Anterior cingulate cortex (tissue), 58 donors: ENCODE data around the gene COL12A1.

Experiments
- DNase-seq, 58 donors: peaks; one replicate each; lab custom pipeline; 2025; lab: John Stamatoyannopoulos, UW

The COL12A1 gene

DNA sequence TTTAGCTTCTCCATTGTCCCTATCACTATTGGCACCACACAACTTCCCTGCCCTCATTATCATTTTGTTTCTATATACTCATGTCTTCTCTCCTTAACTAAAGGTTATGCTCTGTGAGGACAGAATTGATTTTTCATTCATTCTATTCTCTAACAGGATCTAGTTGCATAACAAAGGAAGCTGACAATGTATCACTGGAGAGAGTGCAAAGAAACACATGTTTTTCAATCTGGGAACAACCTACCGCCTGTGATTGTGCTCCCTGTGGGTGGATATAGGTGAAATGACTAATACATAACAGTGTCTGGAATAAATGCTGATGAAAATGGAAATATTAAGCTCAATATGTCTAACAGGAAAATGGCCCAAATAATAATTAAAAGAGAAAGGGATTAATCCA is 56.6 kb downstream of the COL12A1 start:
- DNase-seq: no peak

DNA sequence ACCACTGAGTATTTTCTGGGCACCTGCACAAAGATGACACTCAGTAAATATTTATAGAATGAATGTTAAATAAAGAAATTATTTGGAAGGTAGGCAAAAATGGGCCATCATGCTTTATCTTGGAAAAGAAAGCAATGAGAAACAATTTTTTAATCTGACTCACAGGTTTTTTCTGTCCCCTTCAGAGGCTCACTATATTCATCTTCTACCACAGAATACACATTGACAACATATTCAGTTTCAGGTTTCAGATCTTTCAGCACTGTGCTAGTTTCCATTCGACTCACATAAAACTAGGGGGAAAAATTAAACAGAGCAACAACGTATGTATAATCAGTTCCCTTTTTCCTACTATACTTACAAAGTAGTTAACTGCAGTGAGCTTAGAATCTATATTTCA is 58.3 kb downstream of the COL12A1 start:
- no peak for DNase-seq

DNA sequence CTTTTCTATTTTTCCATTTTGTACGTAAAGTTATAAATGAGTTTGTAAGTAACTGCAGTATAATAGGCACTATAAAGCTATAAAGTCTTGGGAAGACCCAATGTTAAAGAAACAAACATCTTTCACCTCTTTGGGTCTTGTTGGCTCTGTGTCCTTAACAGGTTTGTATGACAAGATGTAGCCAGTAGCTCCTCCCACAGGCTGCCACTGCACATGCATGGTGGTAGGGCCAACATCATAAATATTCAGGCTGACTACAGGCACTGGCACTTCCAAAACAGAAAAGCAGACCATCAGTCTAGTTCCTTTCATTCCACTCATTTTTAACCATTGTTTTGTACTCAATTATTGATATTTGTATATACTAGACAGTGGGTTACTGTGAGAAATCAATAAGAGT is 59.9 kb downstream of the COL12A1 start:
- no peak for DNase-seq

DNA sequence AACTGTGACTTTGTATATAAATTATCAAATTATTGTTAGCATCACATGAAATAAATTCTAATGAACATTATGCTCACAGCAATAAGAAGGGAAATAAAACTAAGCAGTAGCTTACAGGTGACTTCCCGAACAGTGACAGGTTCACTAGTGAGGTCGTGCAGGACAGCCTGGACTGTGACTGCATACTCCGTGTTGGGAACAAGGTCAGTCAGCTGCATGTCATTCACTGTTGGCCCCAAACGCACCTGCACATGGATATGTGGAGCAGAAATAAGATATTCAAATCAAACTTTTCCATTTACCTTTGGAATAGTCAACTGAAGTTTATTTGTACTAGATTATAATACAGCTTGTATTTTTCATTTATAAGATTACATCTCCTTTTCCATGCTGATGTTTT is 60.6 kb downstream of the COL12A1 start:
- no peak for DNase-seq

DNA sequence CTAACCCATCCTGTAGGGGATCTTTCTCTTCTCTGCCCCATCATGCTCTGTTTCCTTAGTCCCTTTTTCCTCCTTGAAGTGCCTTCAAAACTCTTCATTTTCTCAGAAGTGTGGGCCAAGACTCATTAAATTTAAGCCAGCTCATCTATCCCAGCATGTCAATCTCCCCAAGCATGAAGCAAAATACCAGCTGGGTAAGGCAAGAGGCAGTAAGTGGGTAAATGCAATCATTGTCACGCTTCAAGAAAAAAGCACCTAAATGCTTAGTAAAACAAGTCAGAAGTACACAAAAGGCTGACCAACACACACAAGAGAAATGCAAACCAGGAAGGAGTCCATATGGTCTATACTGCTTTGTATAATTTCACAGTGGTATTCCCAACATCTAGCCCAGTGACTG is 61.5 kb downstream of the COL12A1 start:
- no peak for DNase-seq

DNA sequence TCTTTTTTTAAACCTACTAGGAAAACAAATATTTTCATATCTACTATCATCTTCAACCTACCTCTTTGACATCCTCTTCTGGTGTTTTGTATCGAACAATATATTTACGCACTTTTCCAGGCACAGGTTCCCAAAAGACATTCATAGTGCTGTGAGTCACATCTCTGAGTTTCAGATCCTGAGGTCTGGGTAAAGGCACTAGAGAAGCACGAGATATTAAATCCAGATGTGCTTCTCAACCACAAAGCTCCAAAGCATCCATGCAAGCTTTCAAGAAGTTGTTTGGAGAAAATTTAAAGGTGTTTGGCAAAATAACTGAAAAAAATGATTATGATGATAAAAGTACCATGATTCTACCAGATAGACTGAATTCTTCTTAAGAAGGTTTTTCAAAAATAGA is 62.7 kb downstream of the COL12A1 start:
- DNase-seq: no peak

DNA sequence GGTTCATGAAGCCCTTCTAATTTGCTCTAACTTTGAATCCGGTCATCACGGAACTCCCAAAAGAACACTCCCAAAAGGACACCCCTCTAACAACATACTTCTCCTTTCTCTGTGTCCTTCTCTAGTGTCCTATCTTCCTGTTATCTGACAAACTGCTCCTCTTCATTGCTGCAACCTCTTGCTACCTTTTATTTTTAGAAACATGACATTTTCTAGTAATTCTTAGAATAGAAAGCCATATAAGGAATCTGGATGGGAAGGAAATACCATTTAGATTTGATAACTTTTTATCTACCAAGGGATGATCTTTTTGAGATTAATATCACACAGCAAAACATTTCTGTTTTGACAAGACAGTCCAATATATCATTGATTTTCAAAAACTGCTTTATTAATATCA is 63.1 kb downstream of the COL12A1 start:
- no peak for DNase-seq

DNA sequence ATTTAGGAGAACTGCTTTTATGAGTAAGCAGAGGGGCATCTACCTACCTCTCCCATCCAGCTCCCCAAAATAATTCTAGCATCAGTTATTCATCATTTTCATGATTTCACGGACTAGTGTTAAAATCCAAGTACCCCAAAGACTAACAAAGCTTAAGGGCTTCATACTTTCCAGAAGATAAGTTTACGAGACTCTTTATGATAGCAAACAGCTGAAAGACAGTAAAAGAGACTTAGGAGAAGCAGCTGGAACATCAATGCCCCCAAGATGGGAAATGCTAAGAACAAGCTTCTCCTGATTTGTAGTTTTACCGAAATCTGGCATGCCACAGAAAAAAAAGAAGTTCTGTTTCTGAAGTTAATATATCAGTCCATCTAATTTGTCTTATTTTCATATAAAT is 70.0 kb downstream of the COL12A1 start:
- no peak for DNase-seq

DNA sequence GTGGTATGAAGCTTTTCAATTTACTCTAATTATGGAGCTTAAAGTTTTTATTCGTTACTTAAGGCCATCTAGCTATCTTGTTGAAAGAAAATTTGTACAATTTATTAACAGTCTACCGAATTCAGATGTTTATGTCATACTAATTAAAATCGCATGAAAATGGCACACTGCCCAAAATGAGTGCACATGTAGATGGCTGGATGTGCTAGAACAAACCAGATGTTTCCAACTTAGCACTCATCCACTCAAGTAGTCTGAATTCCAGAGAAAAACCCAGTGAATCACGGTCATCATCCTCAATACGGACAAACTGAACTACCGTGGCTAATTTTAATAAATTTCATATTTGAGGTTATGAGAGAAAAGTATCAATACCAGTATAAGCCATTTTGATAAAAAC is 70.4 kb downstream of the COL12A1 start:
- no peak for DNase-seq

DNA sequence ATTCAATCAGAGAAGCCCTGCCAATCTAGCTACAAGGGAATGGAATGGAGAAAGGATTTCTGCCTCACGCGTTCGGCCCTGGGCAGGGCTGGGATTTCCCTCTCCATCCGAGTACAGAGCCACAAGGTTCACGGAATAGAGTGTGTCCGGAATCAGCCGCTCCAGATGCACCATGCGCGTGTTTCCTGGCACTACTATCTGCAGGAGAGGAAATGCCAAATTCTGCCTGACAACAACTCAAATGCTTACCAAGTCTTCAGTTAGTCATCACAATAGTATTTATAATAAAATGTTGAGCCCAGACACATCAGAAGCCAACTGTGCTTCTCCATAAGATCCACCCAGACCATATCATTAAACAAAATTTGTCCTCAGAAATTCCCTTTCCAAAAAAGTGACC is 75.1 kb downstream of the COL12A1 start:
- DNase-seq: no peak

DNA sequence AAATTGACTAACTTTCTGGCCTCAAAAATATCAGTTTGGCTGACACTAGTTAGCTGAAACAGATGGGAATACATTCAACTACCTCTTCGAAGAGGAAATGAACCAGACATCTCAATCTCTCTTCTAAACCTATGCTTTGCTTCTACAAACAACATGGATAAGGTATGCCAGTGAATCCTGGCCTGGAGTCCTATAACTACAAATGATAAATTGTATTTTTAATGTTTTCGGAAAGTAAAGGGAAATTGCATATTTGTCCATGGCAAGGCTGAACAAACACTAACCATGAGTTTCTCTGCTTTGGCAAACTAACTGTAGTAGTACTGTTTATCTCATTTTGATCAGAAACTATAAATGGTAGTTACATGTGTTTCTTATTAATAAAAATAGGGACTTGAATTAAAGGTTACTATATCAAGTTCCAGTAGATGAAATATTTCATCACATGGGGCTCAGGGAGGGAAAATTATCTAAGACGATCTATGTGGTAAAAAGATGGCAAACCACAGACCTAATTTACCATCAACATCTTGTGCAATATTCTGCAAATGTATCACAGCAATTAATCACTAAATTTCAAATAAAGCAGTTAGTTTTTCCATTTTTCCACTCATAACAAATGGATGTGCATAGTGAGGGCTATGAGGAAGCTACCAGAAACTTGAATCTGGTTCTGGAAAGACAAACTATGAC is 76.8 kb downstream of the COL12A1 start:
- no peak for DNase-seq

DNA sequence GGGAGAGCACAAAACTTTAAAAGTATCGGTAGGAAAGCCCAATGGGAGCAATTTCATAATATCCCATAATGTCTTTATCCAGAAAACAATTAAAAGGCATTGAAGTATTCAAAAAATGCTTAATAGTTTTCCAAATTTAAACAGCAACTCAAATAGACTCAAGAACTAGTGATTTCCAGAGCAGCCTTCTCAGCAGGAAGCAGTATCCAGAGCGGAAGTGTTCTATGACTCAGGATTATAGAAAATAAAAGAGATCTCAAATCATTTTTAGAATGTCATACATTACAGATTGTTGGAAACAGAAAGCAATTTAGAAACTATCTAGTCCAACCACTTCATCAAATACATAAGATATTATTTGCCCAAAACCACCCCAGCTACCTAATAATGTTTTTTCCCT is 79.3 kb downstream of the COL12A1 start:
- DNase-seq: no peak

DNA sequence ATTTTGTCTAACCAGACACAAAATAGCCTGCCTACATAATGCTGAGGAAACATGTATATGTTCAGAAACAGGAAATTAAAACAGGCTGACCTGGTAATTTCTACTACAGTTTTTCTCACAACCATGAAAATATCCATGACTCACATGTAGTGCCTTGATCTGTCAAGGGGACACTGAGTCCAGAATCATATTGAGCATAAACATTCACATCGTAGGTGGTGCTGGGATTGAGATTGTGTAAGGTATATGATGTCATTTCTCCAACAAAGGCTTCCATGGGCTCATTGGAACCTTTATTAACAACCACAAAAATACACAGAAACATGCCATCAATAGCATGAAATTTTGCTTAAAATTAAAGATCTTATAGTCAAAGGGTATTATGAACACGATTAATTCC is 80.9 kb downstream of the COL12A1 start:
- DNase-seq: no peak

DNA sequence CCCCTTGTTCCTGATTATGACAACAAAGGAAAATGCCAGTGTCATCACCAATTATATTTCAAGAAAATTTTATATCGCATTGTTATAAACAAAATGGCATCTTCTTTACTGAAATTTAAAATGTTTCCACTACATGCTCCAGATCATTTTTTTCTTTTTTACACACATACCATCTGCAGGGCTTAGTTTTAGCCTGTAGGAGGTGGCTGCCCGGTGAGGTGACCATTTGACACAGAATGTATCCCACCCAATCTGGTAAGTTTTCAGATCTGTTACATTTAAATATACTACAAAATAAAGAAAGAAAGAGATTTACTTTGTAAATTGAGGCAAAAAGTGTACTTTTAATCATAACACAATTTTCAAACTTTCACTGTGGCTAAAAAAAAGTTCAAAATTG is 81.8 kb downstream of the COL12A1 start:
- no peak for DNase-seq

DNA sequence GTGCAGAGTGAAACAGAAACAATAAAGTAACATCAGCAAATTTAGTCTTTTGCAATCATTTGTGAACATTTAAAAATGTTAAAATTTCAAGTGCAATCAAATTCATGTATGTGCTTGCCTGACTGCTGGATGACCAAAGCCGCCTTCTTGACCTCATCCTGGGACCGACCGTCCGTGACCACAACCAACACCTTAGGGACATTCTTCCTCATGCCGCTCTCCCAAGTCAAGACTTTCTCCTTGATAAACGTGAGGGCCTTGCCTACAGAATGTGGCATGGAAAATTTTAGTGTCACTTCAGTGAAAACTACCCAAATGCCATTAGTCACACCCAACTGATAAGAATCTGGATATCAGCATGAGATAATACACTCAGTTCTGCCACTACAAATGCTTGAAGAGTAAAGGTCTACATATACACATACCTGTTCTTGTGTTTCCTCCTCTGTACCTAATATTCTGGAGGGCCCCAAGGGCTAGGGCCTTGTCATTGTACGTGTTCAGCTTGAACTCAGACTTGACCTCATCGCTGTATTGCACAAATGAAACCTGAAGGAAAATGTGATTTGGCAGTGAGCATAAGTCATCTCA is 86.8 kb downstream of the COL12A1 start:
- DNase-seq: no peak

DNA sequence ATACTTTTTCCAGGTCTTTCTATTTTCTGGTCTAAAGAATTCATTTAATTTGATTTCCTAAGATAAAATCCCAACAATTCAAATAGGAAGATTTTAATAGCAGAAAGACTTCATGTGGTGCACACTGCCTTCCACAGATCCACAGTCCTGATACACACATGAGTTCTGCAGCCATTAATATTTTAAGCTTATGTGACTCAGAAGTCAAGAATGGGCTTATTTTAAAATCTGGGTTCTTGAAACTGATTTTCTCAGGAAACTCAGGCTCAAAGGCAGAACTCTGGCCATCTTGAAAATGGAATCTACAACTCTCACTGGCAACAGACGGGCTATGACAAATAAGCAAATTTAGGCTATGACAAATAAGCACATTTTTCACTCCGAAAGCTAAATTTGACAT is 88.2 kb downstream of the COL12A1 start:
- DNase-seq: no peak

DNA sequence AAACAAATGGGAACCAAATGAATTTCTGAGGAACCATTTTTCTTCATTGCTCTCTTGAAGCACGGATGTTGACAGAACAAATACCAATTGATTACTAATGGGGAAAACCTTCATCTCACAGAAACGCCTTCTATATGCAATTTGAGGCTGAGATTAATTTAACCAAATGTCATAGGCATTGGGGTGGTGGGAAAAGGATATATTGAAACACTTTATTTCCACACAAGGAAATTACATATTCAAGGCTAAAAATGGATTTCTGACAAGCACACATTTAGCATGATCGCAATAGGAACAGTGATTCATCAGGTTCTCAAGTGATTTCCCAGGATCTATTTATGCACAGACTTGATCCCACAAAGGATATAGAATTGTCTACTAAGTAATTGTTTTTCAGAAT is 88.9 kb downstream of the COL12A1 start:
- DNase-seq: no peak

DNA sequence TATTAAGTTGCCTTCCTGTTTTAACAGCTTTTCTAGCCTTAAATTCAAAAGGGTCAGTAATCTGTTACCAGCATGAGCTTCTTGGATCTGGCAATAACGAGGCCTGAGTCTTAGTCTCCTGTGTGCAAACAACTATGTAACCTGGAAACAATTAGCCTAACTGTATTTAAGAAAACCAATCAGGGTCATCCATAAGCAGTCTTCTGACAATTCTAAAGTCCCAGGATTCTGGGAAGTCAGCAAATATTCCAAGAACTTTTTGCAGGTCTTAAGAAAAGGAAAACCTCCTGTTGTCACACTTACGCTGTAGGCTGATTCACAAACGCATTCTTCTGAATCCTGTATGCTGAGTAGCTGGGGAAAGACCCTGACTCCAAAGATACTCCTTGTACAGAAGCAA is 90.4 kb downstream of the COL12A1 start:
- no peak for DNase-seq

DNA sequence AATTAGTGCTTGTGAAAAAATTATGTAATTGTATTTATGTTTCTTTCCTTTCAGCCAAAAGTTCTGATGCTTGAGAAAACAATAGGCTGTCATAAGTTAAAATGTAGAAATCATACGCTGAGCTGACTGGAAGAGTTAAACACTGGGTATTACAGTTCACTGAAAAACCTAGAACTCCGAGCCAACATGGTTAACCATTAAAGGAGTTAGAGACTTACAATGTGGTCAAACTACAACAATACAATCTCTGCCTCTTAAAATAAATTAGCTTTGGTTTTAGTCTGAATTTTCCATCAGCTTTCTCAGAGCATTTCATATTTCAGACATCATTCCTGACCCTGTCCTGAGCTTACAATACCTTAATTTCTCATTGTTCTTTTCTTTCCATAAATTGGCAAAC is 91.0 kb downstream of the COL12A1 start:
- no peak for DNase-seq

DNA sequence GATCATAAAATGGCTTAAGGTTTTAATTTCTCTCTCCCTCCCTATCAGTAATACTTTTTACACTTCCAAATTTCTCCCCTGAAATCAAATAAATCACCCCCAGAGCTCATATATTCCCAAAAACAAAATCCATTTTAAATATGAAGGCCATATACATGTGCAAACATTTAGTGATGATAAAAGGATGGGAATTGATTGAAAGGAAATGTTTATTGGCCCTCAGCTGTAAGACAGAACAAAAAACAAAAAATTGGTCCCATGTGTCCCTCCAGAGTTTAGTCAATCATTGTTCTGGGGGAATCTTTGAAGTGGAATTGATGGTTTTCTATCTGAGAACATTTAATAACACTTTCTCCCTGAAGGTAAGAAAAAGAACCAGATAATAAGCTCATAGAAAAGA is 91.7 kb downstream of the COL12A1 start:
- no peak for DNase-seq

DNA sequence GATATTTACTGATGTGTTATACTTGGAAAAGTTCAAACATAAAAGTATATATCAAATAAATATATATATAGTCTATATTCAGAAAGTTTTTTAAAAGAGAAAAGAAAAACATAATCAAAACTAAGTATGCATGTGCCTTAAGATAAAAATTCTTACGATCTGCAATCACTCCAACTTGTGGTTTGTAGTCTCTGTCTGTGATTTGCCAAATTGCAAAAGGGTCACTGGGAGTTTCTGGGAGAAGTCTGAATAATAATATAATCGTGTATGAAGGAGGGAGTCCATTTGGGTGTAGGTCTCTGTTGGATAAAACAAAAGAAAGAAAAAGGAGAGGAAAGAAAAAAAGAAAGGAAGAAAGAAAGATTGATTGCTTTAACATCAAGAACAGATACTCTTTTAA is 92.4 kb downstream of the COL12A1 start:
- no peak for DNase-seq

DNA sequence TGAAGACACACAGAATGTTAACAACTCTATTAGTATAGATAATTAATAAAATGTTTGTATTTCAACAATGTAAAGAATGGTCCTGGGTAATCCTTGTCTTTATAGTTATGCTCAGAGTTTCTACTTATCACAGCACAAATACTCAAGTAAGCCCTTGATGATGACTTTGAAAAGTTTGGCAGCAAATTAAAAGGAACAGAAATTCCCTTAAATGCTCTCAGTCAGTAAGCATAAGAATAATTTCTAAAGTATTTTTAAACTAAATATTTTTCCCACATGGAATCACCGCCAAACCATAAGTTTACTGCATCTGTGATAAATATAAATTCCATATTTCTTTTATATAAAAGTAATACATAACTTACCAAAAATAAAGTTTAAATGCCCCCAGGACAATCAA is 96.1 kb downstream of the COL12A1 start:
- DNase-seq: no peak

DNA sequence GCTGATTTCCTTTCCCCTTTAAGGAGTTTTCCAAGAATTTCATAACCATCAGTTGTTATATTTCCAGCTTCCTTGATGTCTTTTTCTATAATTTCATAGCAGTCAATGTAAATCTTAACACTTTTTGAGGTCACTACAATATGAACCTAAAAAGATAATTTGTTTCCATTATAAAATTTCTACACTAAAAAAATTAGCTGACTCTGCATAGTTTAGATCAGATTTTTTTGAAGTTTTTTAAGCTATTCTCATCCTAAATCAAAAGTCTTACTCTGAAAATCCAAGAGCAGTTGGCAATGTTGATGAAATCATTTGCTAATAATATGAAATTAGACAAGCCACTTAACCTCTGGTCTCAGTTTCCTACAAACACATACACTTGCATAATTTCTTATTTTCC is 96.8 kb downstream of the COL12A1 start:
- DNase-seq: no peak
